ENCODE results near the gene RPS14.
A peak's percentile ranks its signal among the peaks of the same experiment; 100 is the strongest.

The RPS14 gene

DNA sequence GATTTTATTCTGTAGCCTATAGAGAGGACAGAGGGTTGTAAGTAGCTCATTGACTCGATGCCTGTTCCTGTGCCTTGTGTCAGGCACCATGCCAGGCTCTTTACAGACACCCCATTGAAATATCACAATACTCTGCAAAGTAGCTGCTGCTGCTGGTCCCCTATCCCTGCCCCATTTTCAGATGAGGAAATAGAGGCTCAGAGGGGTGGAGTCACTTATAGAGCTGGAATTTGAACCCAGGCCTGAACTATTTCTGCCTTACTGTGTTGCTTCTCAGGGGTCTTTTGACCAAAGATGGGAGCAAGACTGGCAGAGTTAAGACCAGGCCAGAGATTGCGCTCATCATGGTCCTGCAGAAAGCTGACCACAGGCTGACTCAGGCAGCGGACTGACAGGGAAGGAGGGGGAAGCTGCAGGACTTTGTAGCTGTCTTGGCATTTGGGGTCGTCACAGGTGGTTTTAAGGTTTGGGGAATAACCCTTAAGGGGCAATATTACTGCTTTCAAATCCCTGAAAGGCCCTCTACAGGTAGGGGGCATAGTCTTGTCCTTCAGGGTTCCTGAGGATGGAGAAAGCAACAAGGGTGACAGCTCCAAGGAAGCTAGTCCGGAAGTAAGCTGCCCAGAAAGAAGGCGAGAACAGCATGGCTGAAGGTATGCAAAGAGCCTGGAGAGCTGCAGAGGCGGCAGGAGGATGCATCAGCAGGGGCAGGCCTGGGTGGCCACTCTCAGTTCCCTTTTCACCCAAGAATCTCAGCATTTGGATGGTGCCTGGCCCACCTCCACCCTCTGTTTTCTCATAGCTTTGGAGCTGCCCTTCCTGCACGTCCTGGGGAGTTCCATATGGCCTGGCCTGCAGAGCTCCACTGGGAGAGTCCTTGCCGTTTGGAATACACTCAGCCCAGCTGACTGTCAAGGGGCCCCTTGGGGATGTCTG lies 40.1 kb upstream of the RPS14 start:
- peak; percentile 62 for DNase-seq (ENCODE audit: low read depth)
- peak overlapping the region; percentile 40 for H3K4me3 ChIP-seq (ENCODE audit: low read depth, low read length)
- TF ChIP-seq, protein P1, sequence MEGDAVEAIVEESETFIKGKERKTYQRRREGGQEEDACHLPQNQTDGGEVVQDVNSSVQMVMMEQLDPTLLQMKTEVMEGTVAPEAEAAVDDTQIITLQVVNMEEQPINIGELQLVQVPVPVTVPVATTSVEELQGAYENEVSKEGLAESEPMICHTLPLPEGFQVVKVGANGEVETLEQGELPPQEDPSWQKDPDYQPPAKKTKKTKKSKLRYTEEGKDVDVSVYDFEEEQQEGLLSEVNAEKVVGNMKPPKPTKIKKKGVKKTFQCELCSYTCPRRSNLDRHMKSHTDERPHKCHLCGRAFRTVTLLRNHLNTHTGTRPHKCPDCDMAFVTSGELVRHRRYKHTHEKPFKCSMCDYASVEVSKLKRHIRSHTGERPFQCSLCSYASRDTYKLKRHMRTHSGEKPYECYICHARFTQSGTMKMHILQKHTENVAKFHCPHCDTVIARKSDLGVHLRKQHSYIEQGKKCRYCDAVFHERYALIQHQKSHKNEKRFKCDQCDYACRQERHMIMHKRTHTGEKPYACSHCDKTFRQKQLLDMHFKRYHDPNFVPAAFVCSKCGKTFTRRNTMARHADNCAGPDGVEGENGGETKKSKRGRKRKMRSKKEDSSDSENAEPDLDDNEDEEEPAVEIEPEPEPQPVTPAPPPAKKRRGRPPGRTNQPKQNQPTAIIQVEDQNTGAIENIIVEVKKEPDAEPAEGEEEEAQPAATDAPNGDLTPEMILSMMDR (IDR thresholded peaks at IDR 0.05; ENCODE audit: low read depth, low read length), result no peak
- TF ChIP-seq, protein P2, sequence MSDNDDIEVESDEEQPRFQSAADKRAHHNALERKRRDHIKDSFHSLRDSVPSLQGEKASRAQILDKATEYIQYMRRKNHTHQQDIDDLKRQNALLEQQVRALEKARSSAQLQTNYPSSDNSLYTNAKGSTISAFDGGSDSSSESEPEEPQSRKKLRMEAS (IDR thresholded peaks at IDR 0.05; ENCODE audit: low read depth, low read length), result no peak
- TF ChIP-seq MYC (IDR thresholded peaks at IDR 0.05; ENCODE audit: low read depth, low read length) (no peak), POLR2A (IDR thresholded peaks at IDR 0.05; ENCODE audit: extremely low read depth, insufficient read length) (no peak)

DNA sequence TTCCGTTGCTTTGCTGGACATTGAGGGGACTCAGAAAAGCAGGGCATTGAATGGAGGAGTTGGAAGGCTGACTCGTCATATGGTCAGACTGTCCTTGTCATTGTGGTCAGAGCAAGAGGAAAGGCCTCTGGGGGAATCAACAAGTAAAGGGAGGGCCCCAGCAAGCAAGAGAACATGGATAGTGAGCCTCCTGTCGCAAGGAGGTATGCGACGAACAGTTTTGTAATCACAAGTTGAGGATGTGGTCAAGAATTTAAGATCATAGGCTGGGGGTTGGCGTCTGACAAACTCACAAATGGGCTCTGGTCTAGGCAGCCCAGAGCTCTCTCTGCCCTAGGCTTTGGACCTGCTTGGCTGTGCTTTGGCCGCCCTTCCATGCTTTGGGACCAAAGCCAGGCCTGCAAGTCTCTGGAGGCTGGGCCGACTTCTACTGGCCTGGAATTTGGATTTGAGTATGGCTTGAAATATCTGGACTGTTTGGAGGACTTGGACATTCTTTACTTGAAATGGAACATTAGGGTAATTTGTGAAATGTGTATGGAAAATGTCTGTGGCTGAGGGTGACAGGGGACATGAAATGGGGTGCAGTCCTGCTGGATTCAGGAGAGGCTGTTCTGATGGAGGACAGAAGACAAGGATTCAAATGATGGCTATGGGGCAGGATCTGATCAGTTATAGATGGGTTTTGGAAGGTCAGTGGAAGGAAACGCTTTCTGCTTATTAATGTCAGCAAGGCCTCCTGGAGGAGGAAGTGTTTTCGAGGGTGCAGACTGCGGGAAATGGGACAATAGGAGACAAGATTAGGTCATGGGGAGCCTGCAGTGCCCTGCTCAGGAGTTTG lies 39.2 kb upstream of the RPS14 start:
- DNase-seq (ENCODE audit: low read depth), result peak; percentile 93
- peak overlapping the region; percentile 40 for H3K4me3 ChIP-seq (ENCODE audit: low read depth, low read length)
- TF ChIP-seq MYC (IDR thresholded peaks at IDR 0.05; ENCODE audit: low read depth, low read length) (peak; percentile 42), POLR2A (IDR thresholded peaks at IDR 0.05; ENCODE audit: extremely low read depth, insufficient read length) (no peak)

DNA sequence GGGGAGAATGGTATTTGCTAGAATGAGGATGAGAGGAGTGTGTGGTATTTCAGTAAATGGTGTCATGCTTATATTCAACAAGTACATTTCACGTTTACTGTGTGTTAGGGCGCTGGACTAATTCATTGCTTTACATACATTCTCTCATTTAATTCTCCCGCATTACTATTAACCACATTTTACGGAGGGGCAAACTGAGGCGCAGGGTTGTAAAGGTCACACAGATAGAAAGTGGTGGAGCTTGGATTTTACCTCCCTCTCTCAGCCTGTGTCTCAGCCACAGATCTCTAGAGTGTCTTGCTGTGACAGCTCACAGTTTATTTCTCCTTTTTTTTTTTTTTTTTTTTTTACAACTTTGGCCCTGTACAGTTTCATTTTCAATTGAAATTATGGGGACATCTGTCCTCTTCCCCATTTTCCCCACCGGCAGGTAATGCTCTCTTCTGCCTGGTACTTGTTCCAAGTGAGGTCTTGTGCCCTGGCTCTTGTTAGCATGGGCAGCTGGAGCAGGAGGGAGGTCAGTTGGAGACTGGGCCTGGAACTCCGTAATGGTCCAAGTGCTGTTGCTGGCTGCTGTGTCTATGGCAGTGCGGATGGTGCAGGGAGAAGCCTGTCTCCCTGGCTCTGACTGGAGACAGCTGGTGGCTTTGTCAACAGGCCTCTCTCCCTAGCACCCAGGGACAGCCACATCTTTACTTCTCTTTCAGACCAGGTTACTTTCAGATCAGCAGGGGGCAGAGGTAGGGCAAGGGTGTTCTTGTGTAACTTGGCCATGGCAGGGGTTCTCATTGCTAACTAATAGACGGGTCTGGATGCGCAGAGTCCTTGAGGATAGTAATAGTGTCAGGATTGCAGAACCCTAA lies 37.9 kb upstream of the RPS14 start:
- DNase-seq (ENCODE audit: low read depth), result peak; percentile 77

DNA sequence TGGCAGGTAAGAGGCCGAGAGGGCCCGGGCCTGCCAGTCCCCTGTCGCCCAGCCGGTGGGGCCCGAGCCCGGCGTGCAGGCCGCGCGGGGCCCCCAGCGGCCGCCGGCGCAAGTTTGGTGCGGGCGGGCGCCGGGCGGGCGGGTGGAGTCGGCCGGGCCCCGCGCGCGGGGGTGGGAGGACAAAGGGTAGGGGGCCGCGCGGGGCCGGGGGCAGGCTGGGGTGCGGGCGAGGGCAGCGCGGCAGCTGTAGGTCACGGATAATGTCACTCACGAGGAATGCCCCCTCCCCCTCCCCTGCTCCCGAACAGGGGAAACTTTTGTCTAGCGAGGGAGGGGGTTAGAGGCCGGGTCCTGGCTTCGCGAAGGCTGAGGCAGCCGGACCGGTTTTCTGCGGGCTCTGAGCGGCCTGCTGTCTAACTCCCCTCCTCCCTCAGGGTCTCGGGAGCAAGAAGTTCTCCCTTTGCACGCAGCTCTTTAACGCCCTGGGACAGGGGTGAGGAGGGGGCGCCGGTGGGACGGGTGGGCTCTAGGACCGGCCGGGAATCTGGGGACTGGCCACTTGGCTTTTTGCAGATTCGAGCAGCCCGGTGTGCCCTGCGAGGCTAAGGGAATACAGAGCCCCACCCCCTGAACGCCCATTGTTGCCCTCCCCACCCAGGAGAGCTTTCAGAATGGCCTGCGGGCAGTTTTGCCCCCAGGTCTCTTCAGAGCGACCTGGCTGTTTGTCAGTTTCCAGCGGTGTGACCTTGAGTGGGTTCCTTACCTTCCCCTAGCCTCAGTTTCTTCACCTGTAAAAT lies 37.1 kb upstream of the RPS14 start:
- TF ChIP-seq, protein P2 (IDR thresholded peaks at IDR 0.05; ENCODE audit: low read depth, low read length), result 0 out of 2 replicates have a peak, but pooled peaks have one; percentile 5
- peak; percentile 43; the same call in 1 of the 2 replicates for TF ChIP-seq MYC (IDR thresholded peaks at IDR 0.05; ENCODE audit: low read depth, low read length)
- TF ChIP-seq, protein P1 (IDR thresholded peaks at IDR 0.05; ENCODE audit: low read depth, low read length), result no peak
- H3K4me3 ChIP-seq (ENCODE audit: low read depth, low read length), result peak overlapping the region; percentile 51
- peak; percentile 71 for DNase-seq (ENCODE audit: low read depth)

More for the DNA sequence above, 37.9 kb upstream of the RPS14 start:
- peak overlapping the region; percentile 51 for H3K4me3 ChIP-seq (ENCODE audit: low read depth, low read length)
- TF ChIP-seq MYC (IDR thresholded peaks at IDR 0.05; ENCODE audit: low read depth, low read length), result 0 out of 2 replicates have a peak, but pooled peaks have one; percentile 16
- TF ChIP-seq, protein P2 (IDR thresholded peaks at IDR 0.05; ENCODE audit: low read depth, low read length), result no peak
- TF ChIP-seq, protein P1 (IDR thresholded peaks at IDR 0.05; ENCODE audit: low read depth, low read length), result peak; percentile 18

DNA sequence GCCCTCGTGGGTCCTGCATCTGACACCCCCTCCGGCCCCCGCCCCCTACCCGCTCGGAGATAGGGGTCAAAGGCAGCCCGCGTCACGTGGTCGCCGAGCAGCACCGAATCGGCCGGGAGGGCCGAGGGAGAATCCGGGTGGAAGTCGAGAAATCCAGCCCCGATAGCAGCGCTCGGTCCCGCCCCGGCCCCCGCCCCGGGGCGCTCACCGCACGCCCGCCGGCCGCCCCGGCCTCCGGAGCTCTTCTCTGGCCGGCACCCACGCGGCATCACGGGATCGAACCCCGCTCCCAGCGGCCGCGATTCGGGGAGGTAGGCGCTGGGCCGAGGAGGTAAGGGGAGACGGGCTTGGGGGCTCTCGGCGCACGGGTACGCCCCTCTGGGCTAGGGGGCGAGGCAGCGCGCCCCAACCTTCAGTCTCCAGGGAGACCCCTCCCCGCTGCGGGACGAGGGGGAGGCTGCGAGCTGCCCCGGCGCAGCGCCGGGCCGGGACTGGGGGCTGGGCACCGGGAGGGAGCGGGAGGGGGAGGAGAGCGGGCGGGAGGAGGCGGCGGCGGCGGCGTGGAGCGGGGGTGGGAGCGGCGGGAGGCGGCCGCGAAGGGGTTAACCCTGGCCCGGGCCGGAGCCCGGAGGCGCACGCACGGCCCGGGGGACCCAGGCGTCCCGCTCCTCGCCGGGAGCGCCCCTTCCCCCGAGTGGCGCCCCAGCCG lies 36.3 kb upstream of the RPS14 start:
- DNase-seq (ENCODE audit: low read depth), result peak; percentile 55
- TF ChIP-seq, protein P1 (IDR thresholded peaks at IDR 0.05; ENCODE audit: low read depth, low read length), result no peak
- TF ChIP-seq POLR2A (IDR thresholded peaks at IDR 0.05; ENCODE audit: extremely low read depth, insufficient read length), result no peak
- TF ChIP-seq MYC (IDR thresholded peaks at IDR 0.05; ENCODE audit: low read depth, low read length), result no peak
- TF ChIP-seq, protein P2 (IDR thresholded peaks at IDR 0.05; ENCODE audit: low read depth, low read length), result no peak
- H3K4me3 ChIP-seq (ENCODE audit: low read depth, low read length), result peak overlapping the region; percentile 49

All from NB4 (cell line).